Raji (cell line): ENCODE results near the gene COX6A1.

Source experiments
- POLR2A ChIP-seq: IDR thresholded peaks from 2 replicates; pipeline ENCODE4 v1.6.1; 2011; ENCODE audit warnings: low read depth, low read length, control low read depth; ENCODE audit not compliant: insufficient read depth

COX6A1 gene

GRCh38 chr12:120473807-120474615 lies 36.1 kb downstream of the COX6A1 start:
- TF ChIP-seq POLR2A: no peak

DNA sequence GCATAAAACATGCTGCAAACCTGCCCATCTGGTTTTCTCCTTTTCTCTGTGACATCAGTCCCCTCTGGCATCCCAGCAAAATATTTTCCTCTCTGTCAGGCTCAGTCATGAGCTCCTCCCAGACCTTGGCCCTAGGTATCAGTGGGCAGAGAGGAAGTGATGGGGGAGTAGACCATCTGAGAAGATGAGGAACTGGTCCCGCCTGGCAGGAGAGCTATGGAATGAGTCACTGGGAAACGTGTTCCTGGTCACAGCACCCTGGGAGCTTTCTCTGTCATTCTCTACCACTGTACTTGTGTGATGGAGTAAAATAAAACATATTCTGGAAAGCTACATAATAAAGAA lies 36.7 kb downstream of the COX6A1 start:
- TF ChIP-seq POLR2A: no peak

- TF ChIP-seq POLR2A: no peak
These were observed 37.7 kb downstream of the COX6A1 start for GRCh38 chr12:120475643-120476042.

GRCh38 chr12:120479458-120479857 lies 41.5 kb downstream of the COX6A1 start:
- TF ChIP-seq POLR2A: no peak

DNA sequence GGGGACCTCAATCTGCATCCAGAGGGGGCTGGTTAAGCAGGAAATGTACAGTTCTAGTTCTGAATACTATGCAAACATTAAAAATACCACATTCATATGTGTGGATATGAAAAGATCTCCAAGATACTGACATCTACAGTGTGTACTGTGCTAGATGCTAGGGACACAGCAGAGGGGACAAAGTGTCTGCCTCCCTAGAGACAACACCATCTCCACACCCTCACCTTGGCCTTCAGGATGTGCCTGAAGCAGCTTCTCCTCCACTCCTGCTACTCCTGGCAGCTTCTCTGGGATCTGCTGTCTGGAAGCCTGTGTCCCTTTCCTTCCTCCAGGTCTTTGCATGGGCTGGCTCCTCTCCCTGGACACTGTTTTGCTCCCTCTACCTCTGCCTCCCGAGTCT lies 42.3 kb downstream of the COX6A1 start:
- TF ChIP-seq POLR2A: no peak

DNA sequence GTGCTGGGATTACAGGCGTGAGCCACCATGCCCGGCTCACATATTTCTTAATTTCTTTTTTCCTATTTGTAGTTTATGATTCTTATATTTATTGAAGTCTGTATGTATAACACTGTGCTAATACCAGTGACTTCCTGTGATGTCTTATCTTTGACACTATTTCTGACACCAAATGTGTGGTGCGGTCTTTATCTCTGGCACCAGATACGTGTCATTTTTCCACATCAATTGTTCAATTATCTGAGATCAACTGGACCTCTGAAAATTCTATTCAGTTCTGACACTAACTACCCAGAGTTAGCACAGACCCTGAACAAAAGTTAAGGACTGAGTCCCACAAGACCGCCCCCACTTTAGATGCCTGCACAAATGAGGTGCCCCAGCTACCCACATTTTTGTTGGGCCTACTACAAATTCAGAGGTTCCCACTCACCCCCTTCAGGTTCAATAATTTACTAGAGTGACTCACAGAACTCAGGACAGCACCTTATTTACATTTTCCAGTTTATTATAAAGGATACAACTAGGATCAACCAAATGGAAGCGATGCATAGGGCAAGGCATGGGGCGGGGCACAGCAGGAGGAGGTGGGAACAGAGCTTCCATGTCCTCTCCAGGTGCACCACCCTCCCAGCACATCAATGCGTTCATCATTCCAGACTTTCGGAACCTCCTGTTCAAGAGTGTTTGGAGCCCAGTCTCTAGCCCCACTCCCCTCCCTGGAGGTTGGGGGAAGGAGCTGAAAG lies 43.3 kb downstream of the COX6A1 start:
- no peak for TF ChIP-seq POLR2A

GRCh38 chr12:120483621-120484020 lies 45.7 kb downstream of the COX6A1 start:
- no peak for TF ChIP-seq POLR2A

- TF ChIP-seq POLR2A: no peak
These were observed 48.3 kb downstream of the COX6A1 start for GRCh38 chr12:120485961-120486881.

DNA sequence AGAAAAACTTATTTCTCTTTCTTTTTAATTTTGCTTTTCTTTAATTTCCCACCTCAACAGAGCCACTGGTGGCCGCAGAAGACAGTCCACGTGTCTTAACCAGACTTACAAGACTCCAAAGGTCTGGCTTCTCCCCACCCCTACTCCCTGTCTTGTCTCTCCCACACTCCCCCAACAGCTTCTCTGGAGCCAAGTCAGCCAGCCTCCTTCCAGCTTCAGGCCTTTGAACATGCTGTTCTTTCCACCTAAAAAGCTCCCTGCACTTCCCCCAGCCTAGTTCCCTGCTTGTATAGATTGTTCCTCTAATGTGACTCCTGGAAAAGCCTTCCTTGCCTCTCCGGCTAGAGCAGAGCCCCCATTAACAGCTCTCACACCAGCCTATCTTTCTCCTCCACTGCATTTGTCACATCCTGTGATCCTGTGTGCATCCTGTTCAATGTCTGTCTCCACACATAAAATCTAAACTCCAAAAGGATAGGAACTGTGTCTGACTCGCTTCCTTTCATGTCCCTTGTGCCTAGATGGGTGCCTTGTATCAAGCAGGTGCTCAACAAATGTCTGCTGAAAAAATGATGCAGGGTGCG lies 50.2 kb downstream of the COX6A1 start:
- no peak for TF ChIP-seq POLR2A

- no peak for TF ChIP-seq POLR2A
These were observed 51.1 kb downstream of the COX6A1 start for GRCh38 chr12:120489018-120489417.

DNA sequence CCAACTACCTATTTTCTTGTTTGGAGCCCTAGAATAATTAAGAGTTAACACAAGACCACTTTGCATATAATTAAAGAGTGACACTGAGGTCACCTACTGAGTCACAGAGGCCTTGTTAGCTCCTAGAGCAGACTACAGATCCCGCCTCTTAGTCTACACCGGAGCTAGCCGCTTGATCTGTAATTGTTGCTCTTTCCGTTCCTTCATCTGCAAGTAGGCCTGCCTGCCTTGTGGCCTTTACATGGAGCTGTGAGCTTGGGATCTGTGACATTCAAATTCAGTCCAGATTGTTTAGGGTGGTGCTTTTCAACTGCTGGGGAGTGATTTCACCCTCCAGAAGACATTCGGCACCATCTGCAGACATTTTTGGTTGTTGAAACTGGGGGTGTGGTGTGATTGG lies 52.4 kb downstream of the COX6A1 start:
- no peak for TF ChIP-seq POLR2A
